ENCODE measurements around the gene SLC66A3.

SLC66A3 gene

DNA sequence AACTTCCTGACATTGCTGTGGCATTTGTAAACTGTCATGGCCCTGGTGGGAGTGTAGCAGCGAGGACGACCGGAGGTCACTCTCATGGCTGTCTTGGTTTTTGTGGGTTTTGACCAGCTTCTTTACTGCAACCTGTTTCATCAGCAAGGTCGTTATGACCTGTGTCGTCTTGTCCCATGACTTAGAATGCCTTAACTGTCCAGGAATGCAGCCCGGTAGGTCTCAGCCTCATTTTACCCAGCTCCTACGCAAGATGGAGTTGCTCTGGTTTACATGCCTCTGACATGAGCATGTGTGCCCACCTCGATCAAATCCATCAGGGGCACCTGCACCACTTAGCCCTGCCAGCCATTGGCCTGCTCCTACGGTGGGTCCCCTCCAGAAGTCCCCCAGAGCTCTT is 32.9 kb upstream of the SLC66A3 start:
- TF ChIP-seq, protein P1, sequence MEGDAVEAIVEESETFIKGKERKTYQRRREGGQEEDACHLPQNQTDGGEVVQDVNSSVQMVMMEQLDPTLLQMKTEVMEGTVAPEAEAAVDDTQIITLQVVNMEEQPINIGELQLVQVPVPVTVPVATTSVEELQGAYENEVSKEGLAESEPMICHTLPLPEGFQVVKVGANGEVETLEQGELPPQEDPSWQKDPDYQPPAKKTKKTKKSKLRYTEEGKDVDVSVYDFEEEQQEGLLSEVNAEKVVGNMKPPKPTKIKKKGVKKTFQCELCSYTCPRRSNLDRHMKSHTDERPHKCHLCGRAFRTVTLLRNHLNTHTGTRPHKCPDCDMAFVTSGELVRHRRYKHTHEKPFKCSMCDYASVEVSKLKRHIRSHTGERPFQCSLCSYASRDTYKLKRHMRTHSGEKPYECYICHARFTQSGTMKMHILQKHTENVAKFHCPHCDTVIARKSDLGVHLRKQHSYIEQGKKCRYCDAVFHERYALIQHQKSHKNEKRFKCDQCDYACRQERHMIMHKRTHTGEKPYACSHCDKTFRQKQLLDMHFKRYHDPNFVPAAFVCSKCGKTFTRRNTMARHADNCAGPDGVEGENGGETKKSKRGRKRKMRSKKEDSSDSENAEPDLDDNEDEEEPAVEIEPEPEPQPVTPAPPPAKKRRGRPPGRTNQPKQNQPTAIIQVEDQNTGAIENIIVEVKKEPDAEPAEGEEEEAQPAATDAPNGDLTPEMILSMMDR (IDR thresholded peaks at IDR 0.05), result no peak
- no peak for TF ChIP-seq ZFX (IDR thresholded peaks at IDR 0.05; ENCODE audit: borderline replicate concordance)
- H3K27ac ChIP-seq, result no peak overlapping the region

DNA sequence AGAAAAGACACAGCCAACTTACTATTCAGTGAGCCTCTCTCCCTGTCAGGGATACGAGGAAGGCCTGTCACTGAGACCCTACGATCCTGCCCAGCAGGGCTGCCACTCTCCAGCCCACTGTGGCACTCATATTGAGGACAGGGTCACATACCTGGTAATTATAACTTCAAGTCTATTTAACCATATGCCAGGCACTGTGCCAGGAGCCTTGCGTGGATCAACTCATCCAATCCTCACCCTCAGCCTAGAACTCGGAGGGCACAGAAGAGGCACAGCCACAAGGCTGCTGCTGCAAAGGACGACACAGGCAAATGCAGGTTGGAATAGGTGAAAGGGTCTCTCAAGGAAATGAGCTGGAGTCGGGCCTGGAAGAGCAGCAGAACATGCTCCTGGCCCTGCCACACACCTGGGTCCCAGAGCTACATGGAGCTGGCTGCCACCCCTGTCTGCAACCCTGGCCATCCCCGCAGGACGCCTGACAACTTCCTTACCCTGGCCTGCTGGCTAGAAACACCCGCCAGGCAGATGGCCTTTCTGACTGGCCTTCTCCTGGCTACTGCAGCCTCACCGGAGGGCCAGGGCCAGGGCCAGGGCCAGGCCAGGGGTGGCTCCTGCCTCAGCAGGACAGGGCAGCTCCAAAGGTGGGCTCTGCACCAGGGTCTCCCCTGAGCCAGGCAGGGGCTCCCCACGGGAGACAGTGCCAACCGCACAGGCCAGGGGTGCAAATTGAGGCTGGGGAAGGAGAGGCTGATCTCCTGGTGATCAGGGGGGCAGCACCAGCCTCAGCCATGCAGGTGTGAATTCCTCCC is 32.1 kb upstream of the SLC66A3 start:
- TF ChIP-seq, protein P1 (IDR thresholded peaks at IDR 0.05), result no peak
- TF ChIP-seq ZFX (IDR thresholded peaks at IDR 0.05; ENCODE audit: borderline replicate concordance), result no peak
- H3K27ac ChIP-seq, result no peak overlapping the region

DNA sequence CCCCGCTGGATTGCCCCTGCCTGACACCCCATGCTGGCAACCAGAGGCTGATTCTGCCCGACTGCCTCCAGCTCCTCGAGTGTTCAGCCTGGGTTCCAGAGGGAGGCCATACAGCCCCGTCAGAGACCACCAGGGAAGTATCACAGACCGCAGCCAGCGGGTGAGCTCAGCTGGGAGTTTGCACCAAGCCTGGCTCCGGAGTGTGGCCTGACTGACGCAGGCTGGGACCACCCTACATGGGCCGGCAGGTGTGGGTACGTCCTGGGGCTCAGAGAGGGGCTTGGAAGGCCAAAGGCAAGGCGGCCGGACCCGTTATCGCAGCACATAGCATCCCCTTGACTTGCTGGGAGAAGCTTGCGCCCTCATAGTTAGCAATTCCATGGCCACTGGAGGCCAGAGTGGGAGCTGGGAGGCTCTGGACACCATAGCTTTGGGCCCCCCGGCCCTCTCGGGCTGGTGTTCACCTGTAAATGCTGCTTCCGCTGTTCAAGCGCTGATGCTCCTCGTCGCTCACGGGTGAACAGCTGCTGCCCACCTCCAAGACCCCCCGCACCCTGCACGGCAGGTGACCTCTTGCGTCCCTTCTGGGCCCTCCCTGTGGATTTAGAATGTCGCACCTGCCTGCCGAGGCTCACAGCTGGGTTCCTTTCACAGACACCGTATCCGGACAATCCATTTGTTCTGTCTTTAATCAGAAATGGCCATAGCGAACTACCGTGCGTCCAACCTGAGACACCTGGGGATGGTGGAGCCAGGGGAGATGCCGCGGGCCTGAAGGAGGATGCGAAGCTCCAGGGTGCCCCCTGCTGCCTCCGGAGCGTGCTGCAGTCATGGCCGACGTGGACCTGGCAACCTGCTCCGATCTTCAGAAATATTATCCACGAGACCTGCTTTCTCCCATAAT is 31.2 kb upstream of the SLC66A3 start:
- no peak overlapping the region for H3K27ac ChIP-seq
- TF ChIP-seq ZFX (IDR thresholded peaks at IDR 0.05; ENCODE audit: borderline replicate concordance), result no peak
- TF ChIP-seq, protein P1 (IDR thresholded peaks at IDR 0.05), result peak; percentile 90

DNA sequence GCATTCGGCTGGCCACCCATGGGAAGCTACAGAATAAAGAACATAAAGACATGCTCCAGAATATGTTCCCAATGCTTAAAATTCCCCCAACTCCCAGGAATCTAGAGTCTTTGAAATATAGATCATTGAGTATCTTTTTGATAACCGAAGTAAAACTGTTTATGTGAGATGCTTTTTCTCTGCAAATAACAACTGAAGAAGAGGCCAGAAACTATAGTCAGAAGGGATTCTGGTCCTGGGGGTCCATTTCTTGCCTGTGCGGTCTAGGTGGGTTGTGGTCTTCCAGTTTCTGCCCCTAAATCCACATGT is 30.6 kb upstream of the SLC66A3 start:
- no peak overlapping the region for H3K27ac ChIP-seq
- no peak for TF ChIP-seq ZFX (IDR thresholded peaks at IDR 0.05; ENCODE audit: borderline replicate concordance)
- TF ChIP-seq, protein P1 (IDR thresholded peaks at IDR 0.05), result peak; percentile 66

DNA sequence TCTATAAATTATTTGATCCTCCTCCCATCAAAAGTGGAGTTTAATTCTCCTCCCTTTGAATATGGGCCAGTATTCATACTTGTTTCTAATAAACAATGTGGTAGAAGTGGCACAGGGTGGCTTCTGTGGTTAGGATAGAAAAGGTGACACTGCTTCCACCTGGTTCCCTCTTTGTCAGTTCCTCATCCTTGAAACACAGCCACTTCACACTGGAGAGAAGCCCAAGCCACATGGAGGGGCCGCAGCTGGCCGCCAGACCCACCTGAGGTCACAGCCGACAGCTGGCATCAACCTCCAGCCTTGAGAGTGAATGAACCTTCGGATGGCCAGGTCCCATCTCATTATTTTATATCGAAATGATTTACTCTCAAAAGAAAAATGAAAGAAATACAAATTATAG is 27.5 kb upstream of the SLC66A3 start:
- TF ChIP-seq ZFX (IDR thresholded peaks at IDR 0.05; ENCODE audit: borderline replicate concordance), result no peak
- TF ChIP-seq, protein P1 (IDR thresholded peaks at IDR 0.05), result no peak
- no peak overlapping the region for H3K27ac ChIP-seq

DNA sequence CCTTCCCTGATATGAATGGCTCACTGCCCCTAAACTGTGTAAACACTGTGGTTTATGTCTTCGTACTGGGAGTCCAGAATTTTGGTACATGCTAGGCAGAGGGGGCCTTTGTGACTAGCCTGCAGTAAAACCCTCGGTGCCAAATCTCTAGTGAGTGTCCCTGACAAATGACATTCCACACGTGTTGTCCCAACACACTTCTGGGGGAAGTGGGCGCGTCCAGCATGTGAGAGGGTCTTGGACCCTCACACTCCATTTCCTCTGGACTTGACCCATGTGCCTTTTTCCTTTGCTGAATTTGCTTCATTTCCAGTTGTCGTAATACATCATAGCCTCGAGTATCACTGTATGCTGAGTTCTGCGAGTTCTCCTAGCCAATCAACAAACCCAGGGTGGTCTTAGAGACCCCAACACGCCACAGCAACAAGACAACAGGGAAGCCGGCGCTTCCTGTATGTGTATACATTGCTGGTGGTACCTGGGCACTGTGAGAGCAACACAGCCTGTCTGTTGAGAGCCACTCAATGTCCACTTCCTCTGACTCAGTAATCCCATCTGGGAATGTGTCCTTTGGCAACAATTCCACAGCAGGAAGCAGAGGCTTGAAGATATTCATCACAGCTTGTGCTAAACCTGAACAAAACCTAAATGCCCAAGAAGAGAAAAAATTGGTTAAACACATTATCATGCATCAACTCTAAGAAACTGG is 26.9 kb upstream of the SLC66A3 start:
- TF ChIP-seq ZFX (IDR thresholded peaks at IDR 0.05; ENCODE audit: borderline replicate concordance), result no peak
- TF ChIP-seq, protein P1 (IDR thresholded peaks at IDR 0.05), result no peak
- H3K27ac ChIP-seq, result no peak overlapping the region
